ENCODE data around the gene RUNX2. TPM values are rescaled to one million over a fixed set of nuclear protein-coding genes. Genes with fewer than 3 reads are reported as not detected.

The RUNX2 gene
- total RNA-seq, 1 donor from 2014 or later = 6.3 TPM

GRCh38 chr6:45514454-45515230 is 186.5 kb downstream of the RUNX2 start:
- no peak for DNase-seq (ENCODE audit: low spot score)

- no peak for DNase-seq (ENCODE audit: low spot score)
These were observed 190.0 kb downstream of the RUNX2 start for GRCh38 chr6:45518013-45518720.

GRCh38 chr6:45521226-45521625 is 193.1 kb downstream of the RUNX2 start:
- DNase-seq (ENCODE audit: low spot score) = peak; percentile 14

DNA sequence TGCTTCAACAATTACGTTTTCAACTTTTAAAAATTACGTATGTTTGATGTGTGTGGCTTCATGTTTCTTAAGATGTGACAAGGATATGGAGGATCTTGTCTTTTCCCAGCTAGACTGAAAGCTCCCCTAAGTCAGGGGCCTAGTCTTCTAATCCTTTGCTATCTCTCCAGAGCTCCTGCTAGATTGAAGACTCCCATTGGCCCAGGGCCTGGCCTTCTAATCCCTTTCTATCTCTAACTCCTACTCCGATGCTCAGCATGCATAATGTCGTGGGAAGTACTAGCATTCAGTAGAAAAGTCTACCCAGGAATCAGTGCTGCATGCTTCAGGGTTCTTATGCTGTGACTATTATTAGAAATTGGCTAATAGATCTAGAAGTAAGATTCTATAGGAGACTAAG is 194.4 kb downstream of the RUNX2 start:
- peak; percentile 96 for DNase-seq (ENCODE audit: low spot score)

DNA sequence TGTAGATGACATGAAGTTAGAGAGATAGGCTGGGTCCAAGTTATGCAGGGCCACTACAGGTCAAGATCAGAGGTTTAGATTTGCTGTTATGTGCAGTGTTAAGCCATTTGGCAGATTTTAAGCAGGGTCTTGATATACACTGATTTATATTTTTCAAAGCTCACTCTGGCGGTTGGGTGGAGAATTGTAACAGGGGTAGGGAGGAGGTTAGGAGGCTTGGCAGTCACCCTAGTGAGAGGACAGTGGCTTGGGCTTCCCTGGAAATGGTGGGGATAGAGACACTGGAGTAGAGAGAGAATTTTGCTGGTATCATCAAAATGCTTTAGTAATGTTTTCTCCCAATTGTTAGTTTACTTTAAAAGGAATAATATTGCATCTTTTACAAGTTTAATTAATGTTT is 199.1 kb downstream of the RUNX2 start:
- no peak for DNase-seq (ENCODE audit: low spot score)

DNA sequence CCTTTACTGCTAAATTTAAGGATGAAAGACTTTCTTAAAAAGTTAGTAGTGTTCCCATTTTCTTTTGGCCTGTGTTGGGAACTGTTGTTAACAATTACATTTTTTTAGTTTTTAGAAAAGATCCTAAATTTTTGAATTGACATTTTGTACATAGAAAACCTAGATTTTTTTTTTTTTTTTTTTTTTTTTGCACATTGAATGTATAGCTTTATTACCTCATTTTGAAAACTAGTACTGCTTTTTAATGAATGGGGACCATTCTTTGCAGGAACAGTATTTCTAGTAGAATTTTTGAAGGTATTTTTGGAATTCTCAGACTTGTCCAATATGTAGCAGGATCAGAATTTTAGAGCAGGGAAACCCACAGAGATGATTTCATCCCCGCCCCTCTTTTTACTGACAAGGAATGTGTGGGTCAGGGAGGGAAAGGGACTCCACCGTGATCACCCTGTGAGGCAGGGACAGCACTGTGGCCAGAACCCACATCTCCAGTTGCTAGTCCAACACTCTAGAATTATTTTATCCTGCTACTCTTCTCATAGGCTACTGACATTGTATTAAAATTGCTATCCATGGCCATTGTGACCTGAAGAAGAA is 204.0 kb downstream of the RUNX2 start:
- no peak for DNase-seq (ENCODE audit: low spot score)

DNA sequence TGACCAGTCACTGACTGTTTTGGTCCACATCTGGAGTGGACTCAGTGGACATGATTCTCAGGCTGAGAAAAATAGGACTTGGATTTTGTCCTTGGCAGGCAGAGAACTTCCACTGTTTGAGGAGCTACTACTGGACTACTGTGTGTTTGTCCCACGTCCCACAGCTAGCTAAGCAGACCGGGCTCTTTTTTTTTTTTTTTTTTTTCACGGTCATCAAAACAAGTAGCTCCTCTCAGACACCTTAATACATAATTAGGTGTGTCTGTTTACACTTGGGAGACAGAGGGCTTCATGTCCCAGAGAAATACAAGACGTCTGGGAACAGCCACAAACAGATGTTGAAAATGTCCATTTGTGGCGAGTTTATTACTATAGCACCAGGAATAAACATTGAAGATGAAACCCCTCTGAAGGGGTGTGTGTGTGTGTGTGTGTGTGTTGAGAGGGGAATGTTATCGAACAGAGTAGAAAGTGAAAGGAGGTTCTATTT is 204.6 kb downstream of the RUNX2 start:
- DNase-seq (ENCODE audit: low spot score) = no peak

- DNase-seq (ENCODE audit: low spot score) = peak; percentile 17
These were observed 205.3 kb downstream of the RUNX2 start for GRCh38 chr6:45533386-45533785.

DNA sequence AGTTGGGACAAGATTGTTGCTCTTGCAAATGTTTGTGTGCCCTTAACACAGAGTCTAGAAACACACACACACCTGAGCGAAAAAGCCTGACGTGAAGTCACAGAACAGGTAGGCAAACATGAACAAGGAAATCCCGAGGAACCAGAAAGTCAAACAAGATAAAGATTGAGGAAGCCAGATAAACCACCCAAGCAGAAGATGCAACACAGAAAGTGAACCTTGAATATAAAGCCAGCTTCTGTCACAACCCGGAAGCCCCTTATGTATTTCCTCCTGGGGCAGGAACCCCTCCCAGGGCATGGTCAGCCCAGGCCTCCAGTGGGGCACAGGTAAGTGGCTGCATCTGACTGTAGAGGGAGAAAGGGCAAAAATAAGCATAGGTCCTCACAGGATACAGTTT is 207.8 kb downstream of the RUNX2 start:
- no peak for DNase-seq (ENCODE audit: low spot score)

- no peak for DNase-seq (ENCODE audit: low spot score)
These were observed 209.4 kb downstream of the RUNX2 start for GRCh38 chr6:45537539-45537938.

DNA sequence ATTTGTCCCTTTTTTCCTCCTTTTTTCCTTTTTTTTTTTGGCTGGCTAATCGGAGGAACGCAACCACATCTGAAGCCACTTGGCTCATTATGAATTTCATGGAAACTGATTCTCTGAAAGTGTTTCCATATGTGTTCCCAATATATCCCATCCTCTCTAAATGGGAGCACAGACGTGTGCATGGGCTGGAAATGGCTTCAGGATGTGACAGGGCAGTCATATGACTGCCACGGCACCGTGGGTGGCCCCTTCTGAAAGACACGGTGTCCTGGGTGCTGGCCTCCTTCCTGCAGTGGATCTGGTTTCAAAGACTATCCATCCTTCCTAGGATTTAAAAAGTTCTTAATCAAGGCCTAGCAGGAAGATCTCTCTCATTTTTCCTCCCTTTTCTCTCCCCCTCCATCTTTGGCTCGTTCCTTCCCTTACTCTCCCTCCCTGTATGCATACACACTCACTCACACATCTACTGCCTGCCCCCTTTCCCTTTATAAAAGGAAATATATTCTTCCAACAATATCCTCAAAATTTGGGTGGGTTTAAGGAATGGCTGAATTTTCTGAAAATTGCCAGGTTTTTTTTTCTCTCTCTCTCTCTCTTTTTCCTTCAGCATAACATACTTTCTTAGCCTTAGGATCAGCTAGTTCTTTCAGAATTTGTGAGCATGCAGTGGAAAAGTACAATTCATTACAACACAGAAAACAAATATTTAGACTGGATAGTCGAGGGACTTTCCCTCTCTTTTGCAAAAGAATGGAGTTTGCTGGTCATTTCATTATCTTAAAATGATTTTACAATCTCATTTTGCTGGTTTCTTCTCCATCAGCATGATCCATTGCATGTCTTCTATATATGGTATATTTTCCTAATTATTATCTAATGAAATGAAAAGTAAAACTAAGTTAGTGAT is 210.8 kb downstream of the RUNX2 start:
- no peak for DNase-seq (ENCODE audit: low spot score)

DNA sequence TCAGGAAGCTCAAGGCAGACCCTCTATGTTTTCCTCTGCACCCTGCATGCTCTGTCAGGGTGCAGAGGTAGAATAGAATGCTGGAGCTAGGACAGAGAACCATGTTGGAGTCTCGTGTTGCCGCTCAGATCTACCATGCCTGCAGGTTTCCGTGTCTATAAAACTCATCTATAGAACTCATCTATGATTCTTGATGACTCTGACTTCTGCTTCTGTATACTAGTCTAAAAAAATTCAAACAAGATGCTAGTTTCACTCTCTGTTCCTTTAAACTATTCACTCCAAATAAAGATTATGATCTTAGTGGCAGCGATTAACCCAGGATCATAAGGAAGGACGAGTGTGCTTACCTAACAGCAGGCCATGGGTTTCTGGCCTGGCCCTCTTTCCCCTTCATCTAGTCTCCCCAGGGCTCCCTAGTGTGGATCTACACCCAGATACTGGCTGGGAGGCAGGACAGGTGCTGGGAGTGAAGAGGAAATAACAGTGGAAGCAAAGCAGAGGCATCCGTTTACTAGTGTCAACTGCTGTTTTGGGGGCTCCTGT is 212.3 kb downstream of the RUNX2 start:
- DNase-seq (ENCODE audit: low spot score) = no peak

- no peak for DNase-seq (ENCODE audit: low spot score)
These were observed 213.8 kb downstream of the RUNX2 start for GRCh38 chr6:45541934-45542333.

- no peak for DNase-seq (ENCODE audit: low spot score)
These were observed 215.4 kb downstream of the RUNX2 start for GRCh38 chr6:45543298-45544235.

DNA sequence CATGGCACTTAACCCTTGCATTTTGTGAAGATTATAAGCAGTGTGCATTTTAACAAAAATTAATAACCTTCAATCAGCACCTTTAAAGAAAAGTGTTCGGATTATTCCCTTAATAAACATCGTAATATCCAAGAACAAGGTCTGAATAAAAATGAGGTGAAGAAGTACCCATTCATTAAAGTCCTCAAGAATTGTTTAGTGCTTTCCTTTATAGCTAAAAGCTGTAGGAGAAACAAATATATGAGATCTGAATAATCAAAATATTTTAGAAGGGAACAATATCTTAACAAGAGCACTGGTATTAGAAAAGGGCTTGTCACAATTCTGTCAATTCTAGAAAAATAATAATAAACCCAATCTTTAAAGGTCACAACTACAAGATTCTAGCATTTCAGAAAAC is 217.3 kb downstream of the RUNX2 start:
- no peak for DNase-seq (ENCODE audit: low spot score)

DNA sequence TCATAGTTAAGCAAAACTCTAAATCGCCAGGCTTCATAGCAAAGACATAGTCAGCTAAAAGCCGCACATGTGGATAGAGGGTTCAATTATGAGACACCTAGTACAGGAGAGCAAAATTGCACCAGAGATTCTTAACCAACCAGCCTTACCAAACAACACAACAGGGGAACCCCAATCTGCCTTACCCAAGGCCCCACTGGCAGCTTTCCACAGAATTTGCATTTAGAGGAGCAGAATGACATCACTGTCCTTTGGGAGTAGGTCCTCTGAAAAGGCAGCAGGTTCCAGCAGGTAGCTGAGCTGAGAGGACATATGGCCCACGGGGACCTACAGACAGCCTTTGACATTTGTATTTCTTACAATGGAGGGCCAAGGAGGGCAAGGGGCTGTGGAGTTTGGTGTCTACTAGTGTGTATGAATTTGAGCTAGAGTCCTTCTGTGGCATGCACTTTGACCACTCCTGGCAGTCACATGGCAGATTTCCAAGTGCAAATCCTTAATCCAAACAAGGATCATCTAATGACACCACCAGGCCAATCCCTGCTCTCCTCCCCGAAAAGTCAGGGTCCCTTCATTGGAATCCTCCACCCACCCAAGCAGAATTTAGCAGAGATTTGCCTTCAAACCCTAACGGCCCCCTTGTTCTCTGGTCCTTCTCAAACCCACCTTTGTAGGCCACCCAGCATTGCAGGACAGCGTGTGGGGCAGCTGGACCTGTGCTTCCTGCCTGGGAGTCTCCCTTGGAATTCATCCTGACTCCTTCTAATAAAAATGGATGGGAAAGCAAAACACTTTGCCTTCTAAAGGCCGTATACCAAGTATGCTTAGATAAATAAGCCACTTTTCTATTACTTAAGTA is 220.8 kb downstream of the RUNX2 start:
- DNase-seq (ENCODE audit: low spot score) = no peak

DNA sequence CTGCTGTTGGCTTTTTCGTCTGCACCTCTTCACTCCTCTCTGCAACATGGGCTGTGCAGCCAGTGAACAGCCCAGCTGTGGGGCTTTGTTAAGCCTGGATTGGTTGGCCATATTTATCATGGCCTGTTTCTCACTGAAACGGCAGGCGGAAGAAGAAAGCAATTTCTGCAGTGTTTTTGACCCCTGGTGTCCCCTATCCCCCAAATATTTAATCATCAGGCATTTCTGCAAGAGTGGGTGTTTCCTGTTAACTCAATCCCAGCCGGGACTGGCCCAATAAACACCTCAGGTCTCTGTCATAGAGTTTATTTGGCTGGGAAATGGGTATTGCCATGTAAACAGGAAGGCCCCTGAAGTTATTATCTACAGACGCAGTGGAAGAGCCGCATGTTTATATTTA is 224.4 kb downstream of the RUNX2 start:
- no peak for DNase-seq (ENCODE audit: low spot score)

DNA sequence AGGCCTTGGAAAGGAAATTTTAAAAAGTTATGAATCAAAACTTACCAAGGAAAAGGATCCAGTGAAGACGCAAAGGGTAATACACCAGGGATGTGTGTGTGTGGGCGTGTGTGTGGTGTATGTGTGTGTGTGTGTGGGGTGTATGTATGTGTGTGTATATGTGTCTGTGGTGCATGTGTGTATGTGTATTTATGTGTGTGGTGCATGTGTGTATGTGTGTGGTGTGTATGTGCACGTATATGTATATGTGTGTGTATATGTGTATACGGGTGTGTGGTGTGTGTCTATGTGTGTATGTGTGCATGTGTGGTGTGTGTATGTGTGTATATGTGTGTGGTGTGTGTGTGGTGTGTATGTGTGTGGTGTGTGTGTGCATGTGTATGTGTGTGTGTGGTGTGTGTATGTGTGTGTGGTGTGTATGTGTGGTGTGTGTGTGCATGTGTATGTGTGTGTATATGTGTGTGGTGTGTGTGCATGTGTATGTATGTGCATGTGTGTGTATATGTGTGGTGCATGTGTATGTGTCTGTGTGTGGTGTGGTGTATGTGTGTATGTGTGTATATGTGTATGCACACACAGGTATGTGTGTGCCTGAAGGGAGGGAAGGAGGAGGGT is 225.7 kb downstream of the RUNX2 start:
- DNase-seq (ENCODE audit: low spot score) = no peak

- no peak for DNase-seq (ENCODE audit: low spot score)
These were observed 226.5 kb downstream of the RUNX2 start for GRCh38 chr6:45554591-45554990.

Data from umbilical cord (tissue), 2 donors.